GM18508 (cell line): ENCODE measurements around the gene SIDT2.
"Not testable (repeated sequence)": the region's sequence is repeated elsewhere in the genome, so short reads cannot be mapped to it uniquely, and the experiment has no call there.

ENCODE experiments used
- ATAC-seq: cut with Tn5 transposase; IDR thresholded peaks from one replicate; pipeline ENCODE4 v1.9.1; 2021; ENCODE audit warnings: moderate number of reproducible peaks; ENCODE audit not compliant: insufficient read depth, unreplicated experiment

SIDT2 gene

GRCh38 chr11:117171404-117172061 is 7.0 kb upstream of the SIDT2 start:
- no peak for ATAC-seq

GRCh38 chr11:117172724-117173421 is 5.7 kb upstream of the SIDT2 start:
- ATAC-seq = no peak

- ATAC-seq = no peak
Observed at GRCh38 chr11:117175104-117175503, 3.4 kb upstream of the SIDT2 start.

GRCh38 chr11:117175781-117176180 is 2.8 kb upstream of the SIDT2 start:
- no peak for ATAC-seq

- ATAC-seq = no peak
Observed at GRCh38 chr11:117176186-117176585, 2.4 kb upstream of the SIDT2 start.

GRCh38 chr11:117177534-117178209 is 871 bp upstream of the SIDT2 start:
- no peak for ATAC-seq

- no peak for ATAC-seq
Observed at GRCh38 chr11:117179048-117179999, 781 bp downstream of the SIDT2 start.

GRCh38 chr11:117180020-117180419 is 1.5 kb downstream of the SIDT2 start:
- no peak for ATAC-seq

- no peak for ATAC-seq
Observed at GRCh38 chr11:117180661-117181585, 2.4 kb downstream of the SIDT2 start.

- no peak for ATAC-seq
Observed at GRCh38 chr11:117181586-117182550, 3.3 kb downstream of the SIDT2 start.

GRCh38 chr11:117182551-117182935 is 4.0 kb downstream of the SIDT2 start:
- no peak for ATAC-seq

GRCh38 chr11:117183178-117183577 is 4.6 kb downstream of the SIDT2 start:
- ATAC-seq = not testable (repeated sequence)

GRCh38 chr11:117183724-117184349 is 5.3 kb downstream of the SIDT2 start:
- no peak for ATAC-seq

GRCh38 chr11:117185736-117186430 is 7.3 kb downstream of the SIDT2 start:
- ATAC-seq = no peak

GRCh38 chr11:117186431-117186761 is 7.9 kb downstream of the SIDT2 start:
- no peak for ATAC-seq

GRCh38 chr11:117187007-117187406 is 8.5 kb downstream of the SIDT2 start:
- no peak for ATAC-seq

GRCh38 chr11:117187428-117187798 is 8.9 kb downstream of the SIDT2 start:
- no peak for ATAC-seq
